ENCODE measurements around the gene JTB.

GRCh38 chr1:154006136-154006535 is 28.7 kb upstream of the JTB start:
- no peak for TF ChIP-seq CTCF (IDR thresholded peaks at IDR 0.05)
- TF ChIP-seq REST (IDR thresholded peaks at IDR 0.05; ENCODE audit: insufficient read depth in 1 of 2, low read depth in 2 of 2, low read length in 1 of 2) = no peak
- no peak for TF ChIP-seq POLR2AphosphoS5 (IDR thresholded peaks at IDR 0.05; ENCODE audit: low read depth, low read length)
- no peak for TF ChIP-seq SIN3A (IDR thresholded peaks at IDR 0.05; ENCODE audit: borderline replicate concordance, insufficient read depth, low read depth, low read length)
